Measurements from ENCODE around the gene MAG. TPM values are rescaled to one million over a fixed set of nuclear protein-coding genes. Genes with fewer than 3 reads are reported as not detected.
A peak's percentile ranks its signal among the peaks of the same experiment; 100 is the strongest.

The MAG gene
- polyA plus RNA-seq, 3 donors = not detected

DNA sequence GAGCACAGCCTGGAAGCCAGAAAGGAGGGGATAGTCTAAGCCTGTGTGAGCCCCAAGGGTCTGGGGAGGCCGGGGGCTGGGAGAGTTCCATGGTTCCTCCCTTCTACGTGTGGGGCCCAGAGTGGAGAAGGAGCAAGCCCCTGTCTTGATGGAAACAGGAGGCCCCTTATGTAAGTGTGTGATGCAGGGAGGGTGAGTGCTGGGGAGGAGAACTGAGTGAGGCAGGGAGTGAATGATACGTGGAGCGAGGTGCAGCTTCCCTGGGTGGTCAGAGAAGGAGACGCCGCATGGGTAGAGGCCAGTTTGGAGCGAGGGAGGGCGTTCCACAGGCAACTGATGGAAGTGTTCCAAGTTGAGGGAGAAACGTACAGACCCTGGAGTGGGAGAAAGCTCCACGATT lies 16.0 kb downstream of the MAG start:
- H3K27ac Mint-ChIP-seq = peak overlapping the region in 3 of 7 donors; percentile 46 to 80 (median 57)
- Histone ChIP-seq H3K79me2 (ENCODE audit: insufficient read depth, low read length) (no peaks in the 10 kb centered on the region), H4K20me1 (ENCODE audit: insufficient read depth, low read length) (no peaks in the 10 kb centered on the region), H3K36me3 (replicated peaks in 1 of 2; ENCODE audit: control insufficient read depth in 1 of 2, insufficient read depth in 2 of 2, low read length in 2 of 2) (no peaks in the 10 kb centered on the region), H3K4me1 (ENCODE audit: control insufficient read depth in 1 of 2, insufficient read depth in 2 of 2, low read length in 2 of 2) (peaks cover 18 to 21% of the 10 kb centered on the region in 2 donors), H3K27ac (ENCODE audit: low read depth in 1 of 2, low read length in 2 of 2) (no peak overlapping the region), H3K4me2 (replicated peaks; ENCODE audit: extremely low read depth, low read length, poor library complexity, severe bottlenecking) (no peak overlapping the region), H3K4me3 (replicated peaks in 1 of 3; ENCODE audit: low read depth in 2 of 3, low read length in 3 of 3) (no peak overlapping the region), H3K9me3 (replicated peaks in 1 of 2; ENCODE audit: control insufficient read depth in 1 of 2, insufficient read depth in 1 of 2, low read length in 2 of 2) (no peaks in the 10 kb centered on the region), H3K27me3 (ENCODE audit: control insufficient read depth in 2 of 2, insufficient read depth in 2 of 2, low read length in 2 of 2) (no peaks in the 10 kb centered on the region), H3K9ac (ENCODE audit: insufficient read depth, low read length, poor library complexity, severe bottlenecking) (no peak overlapping the region), H2AFZ (ENCODE audit: insufficient read depth, low read depth, low read length, poor library complexity, severe bottlenecking) (no peak overlapping the region)
- DNase-seq = no peak
- peaks cover 0 to 6% of the 10 kb centered on the region in 2 donors for H3K36me3 Mint-ChIP-seq
- TF ChIP-seq, protein P1, sequence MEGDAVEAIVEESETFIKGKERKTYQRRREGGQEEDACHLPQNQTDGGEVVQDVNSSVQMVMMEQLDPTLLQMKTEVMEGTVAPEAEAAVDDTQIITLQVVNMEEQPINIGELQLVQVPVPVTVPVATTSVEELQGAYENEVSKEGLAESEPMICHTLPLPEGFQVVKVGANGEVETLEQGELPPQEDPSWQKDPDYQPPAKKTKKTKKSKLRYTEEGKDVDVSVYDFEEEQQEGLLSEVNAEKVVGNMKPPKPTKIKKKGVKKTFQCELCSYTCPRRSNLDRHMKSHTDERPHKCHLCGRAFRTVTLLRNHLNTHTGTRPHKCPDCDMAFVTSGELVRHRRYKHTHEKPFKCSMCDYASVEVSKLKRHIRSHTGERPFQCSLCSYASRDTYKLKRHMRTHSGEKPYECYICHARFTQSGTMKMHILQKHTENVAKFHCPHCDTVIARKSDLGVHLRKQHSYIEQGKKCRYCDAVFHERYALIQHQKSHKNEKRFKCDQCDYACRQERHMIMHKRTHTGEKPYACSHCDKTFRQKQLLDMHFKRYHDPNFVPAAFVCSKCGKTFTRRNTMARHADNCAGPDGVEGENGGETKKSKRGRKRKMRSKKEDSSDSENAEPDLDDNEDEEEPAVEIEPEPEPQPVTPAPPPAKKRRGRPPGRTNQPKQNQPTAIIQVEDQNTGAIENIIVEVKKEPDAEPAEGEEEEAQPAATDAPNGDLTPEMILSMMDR (IDR thresholded peaks at IDR 0.05) = no peak
- 80% methylated on average over 10 of the region's 10 CpGs for WGBS (ENCODE audit: insufficient coverage)
- peaks cover 1 to 4% (median 3%) of the 10 kb centered on the region in 3 donors for H3K27me3 Mint-ChIP-seq (ENCODE audit: low read depth in 3 of 3)
- peaks cover 0 to 2% (median 0%) of the 10 kb centered on the region in 7 donors for H3K9me3 Mint-ChIP-seq
- intact Hi-C loops (cut with micrococcal nuclease) = loop anchor here (5.0 to 10.0 kb wide), 2 partner anchors 36 to 47 kb away; partner anchors contain the start of gene FFAR3 (in 1 of the 2)
- H3K4me1 Mint-ChIP-seq = peaks cover 34% of the 10 kb centered on the region
- no peak overlapping the region for H3K4me3 Mint-ChIP-seq

DNA sequence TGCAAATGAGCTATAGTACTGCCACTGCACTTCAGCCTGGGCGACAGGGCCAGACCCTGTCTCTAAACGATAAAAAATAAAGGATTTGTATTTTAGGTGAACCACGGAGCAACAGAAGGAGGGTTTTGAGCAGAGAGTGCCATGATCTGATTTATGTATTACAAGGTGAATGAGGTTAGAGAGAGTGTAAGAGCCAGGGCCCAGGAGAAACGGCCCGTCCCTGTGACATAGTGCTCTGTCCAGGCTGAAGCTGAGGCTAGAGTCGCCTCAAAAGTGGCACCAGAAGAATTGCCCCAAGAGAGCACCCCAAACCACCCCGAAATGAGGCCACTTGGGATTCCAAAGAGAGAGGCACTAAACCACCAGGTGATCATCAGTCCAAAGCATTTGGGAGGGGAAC lies 16.9 kb downstream of the MAG start:
- TF ChIP-seq, protein P1 (IDR thresholded peaks at IDR 0.05) = no peak
- Histone ChIP-seq H3K9me3 (replicated peaks in 1 of 2; ENCODE audit: control insufficient read depth in 1 of 2, insufficient read depth in 1 of 2, low read length in 2 of 2) (no peaks in the 10 kb centered on the region), H3K79me2 (ENCODE audit: insufficient read depth, low read length) (no peaks in the 10 kb centered on the region), H3K4me3 (replicated peaks in 1 of 3; ENCODE audit: low read depth in 2 of 3, low read length in 3 of 3) (no peak overlapping the region), H2AFZ (ENCODE audit: insufficient read depth, low read depth, low read length, poor library complexity, severe bottlenecking) (no peak overlapping the region), H3K36me3 (replicated peaks in 1 of 2; ENCODE audit: control insufficient read depth in 1 of 2, insufficient read depth in 2 of 2, low read length in 2 of 2) (no peaks in the 10 kb centered on the region), H3K27ac (ENCODE audit: low read depth in 1 of 2, low read length in 2 of 2) (no peak overlapping the region), H3K4me1 (ENCODE audit: control insufficient read depth in 1 of 2, insufficient read depth in 2 of 2, low read length in 2 of 2) (peaks cover 18 to 21% of the 10 kb centered on the region in 2 donors), H3K4me2 (replicated peaks; ENCODE audit: extremely low read depth, low read length, poor library complexity, severe bottlenecking) (no peak overlapping the region), H3K27me3 (ENCODE audit: control insufficient read depth in 2 of 2, insufficient read depth in 2 of 2, low read length in 2 of 2) (no peaks in the 10 kb centered on the region), H3K9ac (ENCODE audit: insufficient read depth, low read length, poor library complexity, severe bottlenecking) (no peak overlapping the region), H4K20me1 (ENCODE audit: insufficient read depth, low read length) (no peaks in the 10 kb centered on the region)
- Mint-ChIP-seq H3K27ac (peak overlapping the region in 3 of 7 donors; percentile 3 to 54 (median 3)), H3K4me1 (peaks cover 31% of the 10 kb centered on the region), H3K36me3 (peaks cover 0 to 6% of the 10 kb centered on the region in 2 donors), H3K9me3 (peaks cover 0 to 2% (median 0%) of the 10 kb centered on the region in 7 donors), H3K27me3 (ENCODE audit: low read depth in 3 of 3) (peaks cover 1 to 4% (median 3%) of the 10 kb centered on the region in 3 donors), H3K4me3 (no peak overlapping the region)
- intact Hi-C loops (cut with micrococcal nuclease) = loop anchor here (5.0 to 10.0 kb wide), 2 partner anchors 37 to 46 kb away; partner anchors contain the start of gene FFAR3 (in 1 of the 2)
- no peak for DNase-seq
- 88% methylated on average over 7 of the region's 7 CpGs for WGBS (ENCODE audit: insufficient coverage)

Data from CD14-positive monocyte (primary cell).